HCT116 (cell line): ENCODE measurements around the gene NTN3. TPM values are rescaled to one million over a fixed set of nuclear protein-coding genes. Genes with fewer than 3 reads are reported as not detected.
A peak's percentile ranks its signal among the peaks of the same experiment; 100 is the strongest.

ENCODE experiments used
- ATAC-seq: fragments of 200-7000 bp; cut with Tn5 transposase; 2 replicates; pipeline ENCODE4 v1.9.1; 2020; ENCODE audit warnings: mild to moderate bottlenecking, moderate library complexity
- BruUV-seq: library from RNA; stranded (reverse); fragments of 400-500 nt; replicated peaks from 2 replicates; lab custom pipeline; 2021; lab: Mats Ljungman, UMichigan
- CTCF ChIA-PET: fragments of 300-600 bp; sonication (Branson Sonifier 250); formaldehyde crosslinking; loops from one replicate; lab custom pipeline; 2021; ENCODE audit warnings: antibody characterized with exemption; lab: Charles Lee
- POLR2A ChIA-PET: fragments of 300-600, 350-600 bp; sonication (Branson Sonifier 250); formaldehyde crosslinking; loops from one replicate; lab custom pipeline; 2021; ENCODE audit warnings: antibody characterized with exemption; lab: Charles Lee
- RAD21 ChIA-PET, 2 experiments: fragments of 300-600 bp; sonication (Branson Sonifier 250); formaldehyde crosslinking; loops; one replicate each; lab custom pipeline; 2023; ENCODE audit warnings: low total read pairs in 2 of 2; ENCODE audit not compliant: uncharacterized antibody in 2 of 2, unreplicated experiment in 2 of 2, low non-redundant PET in 1 of 2; lab: Charles Lee
- DNase-seq: peaks from one replicate; pipeline ENCODE4 v3.0.0-alpha.2; 2010; ENCODE audit warnings: low read depth, low spot score
- H2AFZ ChIP-seq: fragments of 200-600 bp; shearing (Covaris generic), sonication (generic); 2 replicates; pipeline ENCODE4 v1.6.1; 2017; ENCODE audit warnings: low read depth, mixed run types, mixed read lengths, antibody characterized with exemption, low read length; ENCODE audit not compliant: poor library complexity, severe bottlenecking
- H3K27ac ChIP-seq: 2 replicates; pipeline ENCODE4 v1.5.1; 2012; ENCODE audit warnings: low read depth, low read length
- H3K27me3 ChIP-seq: fragments of 200-600 bp; sonication (generic); 2 replicates; pipeline ENCODE4 v1.6.1; 2016; ENCODE audit warnings: mixed run types, low read length, mixed read lengths; ENCODE audit not compliant: insufficient read depth
- H3K36me3 ChIP-seq, 2 experiments: fragments of 200-500 bp in 1 of 2; fragments of 200-600 bp in 1 of 2; sonication (Bioruptor generic) in 1 of 2; sonication (generic) in 1 of 2; 2 replicates each; pipeline versions ENCODE4 v1.5.1 to v1.6.1; 2014 to 2016; ENCODE audit warnings: low read length in 2 of 2, inconsistent platforms in 1 of 2, mixed read lengths in 1 of 2, mixed run types in 1 of 2; ENCODE audit not compliant: insufficient read depth in 2 of 2, control insufficient read depth in 1 of 2
- H3K4me1 ChIP-seq, 2 experiments: fragments of 200-600 bp in 1 of 2; sonication (generic) in 1 of 2; 2 replicates each; pipeline versions ENCODE4 v1.5.1 to v1.6.1; 2012 to 2017; ENCODE audit warnings: low read length in 2 of 2, inconsistent platforms in 1 of 2, mild to moderate bottlenecking in 1 of 2, mixed read lengths in 1 of 2, mixed run types in 1 of 2, moderate library complexity in 1 of 2; ENCODE audit not compliant: insufficient read depth in 2 of 2, control insufficient read depth in 1 of 2
- H3K4me2 ChIP-seq: fragments of 200-600 bp; sonication (generic); 2 replicates; pipeline ENCODE4 v1.6.1; 2017; ENCODE audit warnings: mixed run types, low read length, mixed read lengths
- H3K4me3 ChIP-seq, 2 experiments: fragments of 200-600 bp in 1 of 2; sonication (generic) in 1 of 2; replicated peaks in 1 of 2; 2 replicates each; pipeline ENCODE4 v1.5.1; 2011 to 2016; ENCODE audit warnings: low read length in 2 of 2, control low read depth in 1 of 2, low read depth in 1 of 2, mild to moderate bottlenecking in 1 of 2, mixed read lengths in 1 of 2, mixed run types in 1 of 2
- H3K79me2 ChIP-seq: fragments of 200-600 bp; sonication (generic); 2 replicates; pipeline ENCODE4 v1.6.1; 2017; ENCODE audit warnings: mild to moderate bottlenecking, mixed run types, low read length, moderate library complexity, mixed read lengths; ENCODE audit not compliant: insufficient read depth
- H3K9ac ChIP-seq: fragments of 200-600 bp; sonication (generic); 2 replicates; pipeline ENCODE4 v1.6.1; 2016; ENCODE audit warnings: low read length, mixed read lengths
- H3K9me2 ChIP-seq: fragments of 200-600 bp; sonication (generic), shearing (Covaris generic); 2 replicates; pipeline ENCODE4 v1.6.1; 2017; ENCODE audit warnings: mixed run types, mild to moderate bottlenecking, moderate library complexity; ENCODE audit not compliant: insufficient read depth
- H3K9me3 ChIP-seq, 2 experiments: fragments of 200-500 bp in 1 of 2; fragments of 200-600 bp in 1 of 2; sonication (Bioruptor generic) in 1 of 2; sonication (generic) in 1 of 2; 2 replicates each; pipeline ENCODE4 v1.6.1; 2014 to 2017; ENCODE audit warnings: low read length in 2 of 2, mixed read lengths in 2 of 2, inconsistent platforms in 1 of 2, low read depth in 1 of 2, mild to moderate bottlenecking in 1 of 2, mixed run types in 1 of 2, moderate library complexity in 1 of 2; ENCODE audit not compliant: control insufficient read depth in 1 of 2, insufficient read depth in 1 of 2
- H4K20me1 ChIP-seq: fragments of 200-600 bp; sonication (generic), shearing (Covaris generic); 2 replicates; pipeline ENCODE4 v1.6.1; 2017; ENCODE audit warnings: mixed run types, mild to moderate bottlenecking, moderate library complexity; ENCODE audit not compliant: insufficient read depth
- SIN3A ChIP-seq: IDR thresholded peaks from 2 replicates; pipeline ENCODE4 v1.6.1; 2012; ENCODE audit warnings: low read depth
- ZFX ChIP-seq: fragments of 450-650 bp; IDR thresholded peaks from 2 replicates; pipeline ENCODE4 v1.6.1; 2017
- intact Hi-C: fragments of 100-400 bp; cut with micrococcal nuclease; formaldehyde crosslinking; loops from 2 replicates; pipeline ENCODE4 v1.10.0; 2022
- total RNA-seq: library from RNA; stranded (reverse); gene quantifications from one replicate; pipeline ENCODE4 v1.2.1, GENCODE V29; 2021; ENCODE audit not compliant: unreplicated experiment
- TF ChIP-seq, protein P1 (sequence below): IDR thresholded peaks from 2 replicates; pipeline ENCODE4 v1.6.1; 2012

Gene NTN3
- total RNA-seq, 1 experiment from 2014 or later = 0.30 TPM

DNA sequence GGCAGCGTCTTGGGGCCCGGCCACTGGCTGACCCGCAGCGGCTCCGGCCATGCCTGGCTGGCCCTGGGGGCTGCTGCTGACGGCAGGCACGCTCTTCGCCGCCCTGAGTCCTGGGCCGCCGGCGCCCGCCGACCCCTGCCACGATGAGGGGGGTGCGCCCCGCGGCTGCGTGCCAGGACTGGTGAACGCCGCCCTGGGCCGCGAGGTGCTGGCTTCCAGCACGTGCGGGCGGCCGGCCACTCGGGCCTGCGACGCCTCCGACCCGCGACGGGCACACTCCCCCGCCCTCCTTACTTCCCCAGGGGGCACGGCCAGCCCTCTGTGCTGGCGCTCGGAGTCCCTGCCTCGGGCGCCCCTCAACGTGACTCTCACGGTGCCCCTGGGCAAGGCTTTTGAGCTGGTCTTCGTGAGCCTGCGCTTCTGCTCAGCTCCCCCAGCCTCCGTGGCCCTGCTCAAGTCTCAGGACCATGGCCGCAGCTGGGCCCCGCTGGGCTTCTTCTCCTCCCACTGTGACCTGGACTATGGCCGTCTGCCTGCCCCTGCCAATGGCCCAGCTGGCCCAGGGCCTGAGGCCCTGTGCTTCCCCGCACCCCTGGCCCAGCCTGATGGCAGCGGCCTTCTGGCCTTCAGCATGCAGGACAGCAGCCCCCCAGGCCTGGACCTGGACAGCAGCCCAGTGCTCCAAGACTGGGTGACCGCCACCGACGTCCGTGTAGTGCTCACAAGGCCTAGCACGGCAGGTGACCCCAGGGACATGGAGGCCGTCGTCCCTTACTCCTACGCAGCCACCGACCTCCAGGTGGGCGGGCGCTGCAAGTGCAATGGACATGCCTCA is 773 bp downstream of the NTN3 start:
- Histone ChIP-seq H2AFZ (no peak overlapping the region), H4K20me1 (no peaks in the 10 kb centered on the region), H3K79me2 (peaks cover 14% of the 10 kb centered on the region; the same call in 1 of the 2 replicates), H3K27ac (peak overlapping the region; percentile 22; the same call in 1 of the 2 replicates), H3K9me3 (no peaks in the 10 kb centered on the region), H3K27me3 (no peaks in the 10 kb centered on the region), H3K9me2 (no peaks in the 10 kb centered on the region), H3K4me3 (no peak overlapping the region), H3K4me2 (peak overlapping the region; percentile 57), H3K4me1 (peaks cover 37 to 71% of the 10 kb centered on the region in 2 experiments), H3K9ac (peak overlapping the region; percentile 32; the same call in 1 of the 2 replicates), H3K36me3 (no peaks in the 10 kb centered on the region)
- DNase-seq = no peak
- ATAC-seq = no peak
- BruUV-seq = no TSS peak
- POLR2A ChIA-PET = no interaction called here
- RAD21 ChIA-PET = no interaction called here
- intact Hi-C loops = no loop called here
- CTCF ChIA-PET = no interaction called here
- TF ChIP-seq ZFX (peak; percentile 65; the same call in 1 of the 2 replicates), SIN3A (no peak)

DNA sequence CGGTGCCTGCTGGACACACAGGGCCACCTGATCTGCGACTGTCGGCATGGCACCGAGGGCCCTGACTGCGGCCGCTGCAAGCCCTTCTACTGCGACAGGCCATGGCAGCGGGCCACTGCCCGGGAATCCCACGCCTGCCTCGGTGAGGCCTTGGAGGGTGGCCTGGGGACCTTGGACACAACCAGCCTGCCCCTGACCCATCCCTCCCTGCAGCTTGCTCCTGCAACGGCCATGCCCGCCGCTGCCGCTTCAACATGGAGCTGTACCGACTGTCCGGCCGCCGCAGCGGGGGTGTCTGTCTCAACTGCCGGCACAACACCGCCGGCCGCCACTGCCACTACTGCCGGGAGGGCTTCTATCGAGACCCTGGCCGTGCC is 1.4 kb downstream of the NTN3 start:
- H3K9me2 ChIP-seq = no peaks in the 10 kb centered on the region
- TF ChIP-seq, protein P1, sequence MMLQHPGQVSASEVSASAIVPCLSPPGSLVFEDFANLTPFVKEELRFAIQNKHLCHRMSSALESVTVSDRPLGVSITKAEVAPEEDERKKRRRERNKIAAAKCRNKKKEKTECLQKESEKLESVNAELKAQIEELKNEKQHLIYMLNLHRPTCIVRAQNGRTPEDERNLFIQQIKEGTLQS = no peak
- H3K4me3 ChIP-seq = no peak overlapping the region
- POLR2A ChIA-PET = no interaction called here
- H3K4me1 ChIP-seq = peaks cover 33 to 65% of the 10 kb centered on the region in 2 experiments
- no peak for ATAC-seq
- no TSS peak for BruUV-seq
- intact Hi-C loops = no loop called here
- H3K79me2 ChIP-seq = peaks cover 20% of the 10 kb centered on the region; the same call in 1 of the 2 replicates
- no peak overlapping the region; the same call in 1 of the 2 replicates for H3K27ac ChIP-seq
- no peaks in the 10 kb centered on the region for H3K9me3 ChIP-seq
- no peak for DNase-seq
- no peaks in the 10 kb centered on the region for H3K27me3 ChIP-seq
- no peaks in the 10 kb centered on the region for H4K20me1 ChIP-seq
- RAD21 ChIA-PET = no interaction called here
- H2AFZ ChIP-seq = no peak overlapping the region
- no peaks in the 10 kb centered on the region for H3K36me3 ChIP-seq
- CTCF ChIA-PET = no interaction called here
- H3K4me2 ChIP-seq = no peak overlapping the region
- no peak overlapping the region for H3K9ac ChIP-seq
